Lower leg skin (tissue), 4 donors: Measurements from ENCODE around the gene DNAH1. TPM values are rescaled to one million over a fixed set of nuclear protein-coding genes. Genes with fewer than 3 reads are reported as not detected.

Experiments used
- DNase-seq, 2 donors: peaks; one replicate each; pipeline ENCODE4 v3.0.0-alpha.2; 2019; ENCODE audit warnings: low spot score in 2 of 2
- H3K4me3 ChIP-seq: fragments of 200-600 bp; sonication (generic); 2 replicates; pipeline ENCODE4 v1.5.1; 2017; ENCODE audit warnings: mild to moderate bottlenecking, low read depth; ENCODE audit not compliant: poor library complexity, severe bottlenecking
- POLR2A ChIP-seq, 2 donors: fragments of 450-650 bp; IDR thresholded peaks; one replicate each; pipeline ENCODE4 v1.6.1; 2016 to 2017; ENCODE audit warnings: antibody characterized with exemption in 2 of 2, mild to moderate bottlenecking in 1 of 2, moderate library complexity in 1 of 2
- WGBS, 2 donors: methylation state at CpG; one replicate each; pipeline ENCODE4 v1.1.5; 2018; 5-methylcytosine and 5-hydroxymethylcytosine counted together
- intact Hi-C: fragments of 100-400 bp; cut with DNase I; formaldehyde crosslinking; loops from one replicate; pipeline ENCODE4 v1.15.0; 2023; ENCODE audit warnings: low total_unique reads
- total RNA-seq, 4 donors: library from RNA; depleted of rRNA; stranded (reverse); fragments of >200 nt; gene quantifications; one replicate each; pipeline ENCODE4 v1.1.0, GENCODE V29; 2016
- TF ChIP-seq, protein P1 (sequence below), 3 donors: fragments of 450-650 bp; IDR thresholded peaks; one replicate each; pipeline ENCODE4 v1.5.1; 2016; ENCODE audit warnings: antibody characterized with exemption in 3 of 3, mild to moderate bottlenecking in 3 of 3, moderate library complexity in 2 of 3

The DNAH1 gene
- total RNA-seq, 4 donors from 2014 or later = 2.0 to 5.9 (median 5.0) TPM

DNA sequence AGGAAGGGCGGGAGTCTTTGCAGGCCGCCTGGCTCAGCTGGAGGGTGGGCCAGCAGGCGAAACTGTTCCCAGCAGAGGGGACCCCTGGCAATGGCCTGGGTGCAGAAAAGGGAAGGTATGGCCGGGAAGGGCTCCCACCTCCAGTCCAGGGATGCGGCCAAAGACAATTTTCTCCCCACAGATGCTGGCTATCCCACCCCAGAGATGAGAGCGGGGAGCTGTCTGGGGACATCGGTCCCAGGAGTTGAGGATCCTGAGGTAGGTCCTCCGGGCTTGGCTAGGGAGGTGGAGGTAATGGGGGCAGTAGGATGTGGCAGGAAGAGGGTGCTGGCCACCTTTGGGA is 127.1 kb downstream of the DNAH1 start:
- no peak overlapping the region for H3K4me3 ChIP-seq
- 87 to 92% methylated on average over 8 of the region's 8 CpGs for WGBS, 2 donors
- intact Hi-C loops = no loop called here
- TF ChIP-seq POLR2A (IDR thresholded peaks at IDR 0.05) = no peak
- TF ChIP-seq, protein P1, sequence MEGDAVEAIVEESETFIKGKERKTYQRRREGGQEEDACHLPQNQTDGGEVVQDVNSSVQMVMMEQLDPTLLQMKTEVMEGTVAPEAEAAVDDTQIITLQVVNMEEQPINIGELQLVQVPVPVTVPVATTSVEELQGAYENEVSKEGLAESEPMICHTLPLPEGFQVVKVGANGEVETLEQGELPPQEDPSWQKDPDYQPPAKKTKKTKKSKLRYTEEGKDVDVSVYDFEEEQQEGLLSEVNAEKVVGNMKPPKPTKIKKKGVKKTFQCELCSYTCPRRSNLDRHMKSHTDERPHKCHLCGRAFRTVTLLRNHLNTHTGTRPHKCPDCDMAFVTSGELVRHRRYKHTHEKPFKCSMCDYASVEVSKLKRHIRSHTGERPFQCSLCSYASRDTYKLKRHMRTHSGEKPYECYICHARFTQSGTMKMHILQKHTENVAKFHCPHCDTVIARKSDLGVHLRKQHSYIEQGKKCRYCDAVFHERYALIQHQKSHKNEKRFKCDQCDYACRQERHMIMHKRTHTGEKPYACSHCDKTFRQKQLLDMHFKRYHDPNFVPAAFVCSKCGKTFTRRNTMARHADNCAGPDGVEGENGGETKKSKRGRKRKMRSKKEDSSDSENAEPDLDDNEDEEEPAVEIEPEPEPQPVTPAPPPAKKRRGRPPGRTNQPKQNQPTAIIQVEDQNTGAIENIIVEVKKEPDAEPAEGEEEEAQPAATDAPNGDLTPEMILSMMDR (IDR thresholded peaks at IDR 0.05) = no peak
- no peak for DNase-seq

DNA sequence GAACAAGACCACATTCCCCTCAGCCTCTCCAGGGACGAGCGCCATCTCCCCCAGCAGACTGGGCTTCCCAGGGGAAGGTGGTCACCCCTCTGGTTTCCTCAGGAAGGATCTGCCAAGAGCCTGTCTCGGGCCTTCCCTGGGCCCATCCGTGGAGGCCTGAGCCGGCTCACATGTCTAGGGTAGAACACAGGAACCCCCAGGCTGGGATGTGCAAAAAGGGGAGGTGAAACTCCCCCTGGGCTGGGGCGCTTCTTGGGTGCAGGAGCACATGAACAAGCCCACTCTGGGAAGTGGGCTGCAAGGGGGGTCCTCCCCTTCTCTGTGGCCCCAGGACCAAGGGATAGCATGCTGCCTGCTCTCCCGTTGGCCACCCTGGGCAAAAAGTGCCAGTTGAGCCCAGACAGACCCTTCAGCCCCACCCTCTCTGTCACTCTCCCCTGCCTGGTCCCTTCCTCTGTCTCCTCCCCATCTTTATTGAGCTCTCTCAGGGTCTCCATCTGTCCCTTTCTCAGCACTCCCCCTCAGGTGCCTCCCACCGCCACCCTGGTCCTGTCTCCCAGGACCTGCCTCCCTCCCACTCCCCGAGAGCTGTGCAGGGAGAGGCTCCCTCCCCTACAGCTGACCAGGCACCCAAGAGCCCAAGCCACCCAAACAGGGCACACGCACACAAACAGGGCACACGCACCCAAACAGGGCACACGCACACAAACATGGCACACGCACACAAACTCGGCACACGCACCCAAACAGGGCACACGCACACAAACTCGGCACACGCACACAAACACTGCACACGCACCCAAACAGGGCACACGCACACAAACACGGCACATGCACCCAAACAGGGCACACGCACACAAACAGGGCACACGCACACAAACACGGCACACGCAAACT is 127.9 kb downstream of the DNAH1 start:
- 78 to 85% methylated on average over 24 to 25 of the region's 25 CpGs for WGBS, 2 donors
- intact Hi-C loops = no loop called here
- no peak overlapping the region for H3K4me3 ChIP-seq
- no peak for TF ChIP-seq POLR2A (IDR thresholded peaks at IDR 0.05)
- TF ChIP-seq, protein P1 (IDR thresholded peaks at IDR 0.05) = no peak
- DNase-seq = no peak

DNA sequence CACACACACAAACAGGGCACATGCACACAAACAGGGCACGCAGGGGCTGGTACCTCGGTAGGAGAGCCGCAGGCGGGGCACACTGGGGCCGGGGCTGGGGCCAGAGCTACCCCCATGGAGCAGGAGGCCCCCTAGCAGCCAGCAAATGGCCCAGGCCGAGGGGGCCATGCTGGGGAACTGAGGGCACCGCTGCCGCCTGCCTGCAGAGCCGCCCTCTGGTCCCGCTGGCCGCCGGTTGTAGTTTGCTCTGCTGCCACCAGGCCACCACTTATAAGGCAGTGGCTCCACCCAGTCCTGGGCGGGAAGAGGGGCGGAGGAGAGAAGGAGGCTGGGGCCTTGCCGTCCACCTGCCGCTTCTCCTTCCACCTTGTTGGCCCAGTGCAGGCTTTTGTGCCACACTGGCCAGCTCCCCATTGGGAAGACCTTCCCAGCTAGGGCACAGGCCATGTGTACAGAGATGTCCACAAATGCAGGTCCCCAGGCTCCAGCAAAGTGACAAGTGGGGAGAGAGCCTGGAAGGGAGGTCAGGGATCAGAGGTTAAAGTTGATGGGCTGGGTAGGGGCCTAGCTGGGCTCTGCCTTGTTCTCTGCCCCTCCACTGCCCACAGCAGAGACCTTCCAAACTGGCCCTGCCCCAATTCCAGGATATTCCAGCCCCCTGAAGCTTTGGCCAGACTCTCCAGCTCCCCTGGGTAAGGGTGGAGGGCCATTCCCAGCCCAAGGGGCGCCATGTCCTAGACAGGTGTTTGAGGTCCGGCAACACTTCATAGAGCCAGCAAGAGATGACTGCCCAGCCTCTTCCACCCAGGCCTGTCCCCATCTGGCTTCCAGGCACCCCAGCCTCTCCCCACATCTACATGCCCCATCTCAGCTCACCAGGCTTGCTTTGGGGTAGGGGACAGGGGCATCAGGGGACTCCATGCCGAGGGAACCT is 129.0 kb downstream of the DNAH1 start, which contains the start of gene SEMA3G:
Gene SEMA3G, minus strand, starts transcription at position 244 of the 934 bp plus-strand sequence. Its CDS starts 76 bp downstream, at position 168.
- WGBS, 2 donors = 21 to 22% methylated on average over 13 to 19 of the region's 19 CpGs
- TF ChIP-seq, protein P1 (IDR thresholded peaks at IDR 0.05) = peak in 1 of 3 donors; percentile 22
- no peak for TF ChIP-seq POLR2A (IDR thresholded peaks at IDR 0.05)
- peak; percentile 74 to 93 for DNase-seq
- intact Hi-C loops = no loop called here
- no peak within 1 kb of the TSS for H3K4me3 ChIP-seq

DNA sequence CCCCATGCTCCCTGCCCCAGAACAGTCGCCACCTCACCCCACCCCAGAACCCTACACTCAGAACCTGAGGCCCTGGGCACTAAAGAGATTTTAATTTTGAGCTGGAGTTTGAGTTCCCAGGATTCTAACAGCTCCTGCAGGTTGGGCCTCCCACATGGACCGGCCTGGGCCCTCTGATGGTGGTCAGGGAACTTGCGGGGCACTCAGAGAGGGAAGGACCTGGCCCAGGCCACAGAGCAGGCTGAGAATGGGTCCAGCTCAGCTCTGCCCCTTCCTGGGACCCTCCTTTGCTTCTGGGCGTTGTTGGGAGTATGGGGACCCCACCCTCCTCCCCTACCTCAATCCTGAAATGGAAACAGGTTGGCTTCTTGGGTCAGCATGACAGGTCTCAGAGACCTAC is 129.9 kb downstream of the DNAH1 start:
- WGBS, 2 donors = 94 to 96% methylated on average over 4 of the region's 4 CpGs
- intact Hi-C loops = no loop called here
- TF ChIP-seq POLR2A (IDR thresholded peaks at IDR 0.05) = no peak
- TF ChIP-seq, protein P1 (IDR thresholded peaks at IDR 0.05) = no peak
- DNase-seq = no peak
- H3K4me3 ChIP-seq = no peak overlapping the region

DNA sequence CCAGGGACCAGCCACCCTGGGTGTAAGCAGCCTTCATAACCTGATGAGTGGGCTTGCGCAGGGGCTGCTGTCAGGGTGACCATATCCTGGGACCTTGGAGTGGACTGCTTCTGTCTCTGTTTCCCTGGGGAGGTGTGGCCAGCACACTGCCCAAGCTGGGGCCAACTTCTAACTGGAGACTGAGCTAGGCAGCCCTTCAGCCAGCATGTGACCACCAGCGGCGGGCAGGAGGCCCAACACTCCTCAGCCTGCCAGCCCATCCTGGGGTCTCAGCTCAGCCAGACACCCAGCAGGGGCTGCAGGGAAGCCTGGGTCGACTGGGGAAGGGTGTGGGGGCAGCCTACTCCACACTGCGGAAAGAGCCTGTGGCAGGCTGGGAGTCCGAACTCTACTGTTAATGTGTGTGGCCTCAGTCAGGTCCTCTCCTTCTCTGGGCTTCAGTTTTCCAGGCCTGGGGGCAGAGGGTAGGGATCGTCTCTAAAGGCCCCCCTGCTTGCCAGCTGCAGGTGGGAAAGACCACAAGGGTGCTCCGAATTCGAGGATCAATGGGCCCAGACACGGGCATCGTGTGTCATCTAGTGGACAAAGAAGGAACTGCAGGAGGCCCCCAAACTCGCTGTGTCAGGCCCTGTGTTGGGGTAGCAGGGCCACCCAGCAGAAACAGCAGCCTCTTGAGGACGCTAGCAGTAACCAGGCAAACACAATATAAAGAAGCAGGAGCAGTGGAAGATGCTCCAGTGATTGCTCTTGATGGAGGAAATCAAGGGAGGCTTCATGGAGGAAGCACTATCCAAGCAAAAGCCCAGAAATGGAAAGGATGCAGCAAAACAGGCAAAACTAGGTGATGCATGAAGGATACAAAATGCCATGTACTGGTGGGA is 130.8 kb downstream of the DNAH1 start:
- no peak for DNase-seq
- 37 to 40% methylated on average over 13 of the region's 13 CpGs for WGBS, 2 donors
- no peak overlapping the region for H3K4me3 ChIP-seq
- intact Hi-C loops = no loop called here
- TF ChIP-seq POLR2A (IDR thresholded peaks at IDR 0.05) = no peak
- TF ChIP-seq, protein P1 (IDR thresholded peaks at IDR 0.05) = peak in 1 of 3 donors; percentile 97
